BLaER1 (cell line): ENCODE results near the gene SLC5A11.
A peak's percentile ranks its signal among the peaks of the same experiment; 100 is the strongest.

Experiments
- H3K27ac ChIP-seq: shearing (Covaris generic); formaldehyde crosslinking; 2 replicates; pipeline ENCODE4 v1.8.1; 2022
- H3K27me3 ChIP-seq: shearing (Covaris generic); formaldehyde crosslinking; 2 replicates; pipeline ENCODE4 v1.8.1; 2022
- H3K36me3 ChIP-seq: shearing (Covaris generic); formaldehyde crosslinking; 2 replicates; pipeline ENCODE4 v1.8.1; 2022
- H3K4me1 ChIP-seq: shearing (Covaris generic); formaldehyde crosslinking; 2 replicates; pipeline ENCODE4 v1.8.1; 2022
- H3K4me2 ChIP-seq: shearing (Covaris generic); formaldehyde crosslinking; 2 replicates; pipeline ENCODE4 v1.8.1; 2022
- H3K4me3 ChIP-seq: shearing (Covaris generic); formaldehyde crosslinking; 2 replicates; pipeline ENCODE4 v1.8.1; 2022
- H3K9ac ChIP-seq: shearing (Covaris generic); formaldehyde crosslinking; 2 replicates; pipeline ENCODE4 v1.8.1; 2022
- H3K9me3 ChIP-seq: shearing (Covaris generic); formaldehyde crosslinking; 2 replicates; pipeline ENCODE4 v1.8.1; 2022
- H4K20me1 ChIP-seq: shearing (Covaris generic); formaldehyde crosslinking; 2 replicates; pipeline ENCODE4 v1.8.1; 2022
- Cebpa-rat ChIP-seq: shearing (Covaris generic); IDR thresholded peaks from 2 replicates; pipeline ENCODE4 v1.8.1; 2022

The SLC5A11 gene

GRCh38 chr16:24917236-24917635, 71.5 kb downstream of the SLC5A11 start:
- H3K4me1 ChIP-seq = peaks cover 20% of the 10 kb centered on the region
- H3K4me2 ChIP-seq = no peak overlapping the region
- H3K36me3 ChIP-seq = peaks cover 65% of the 10 kb centered on the region
- H4K20me1 ChIP-seq = peaks cover 51% of the 10 kb centered on the region
- no peak for TF ChIP-seq Cebpa-rat
- H3K27ac ChIP-seq = no peak overlapping the region
- H3K9me3 ChIP-seq = no peaks in the 10 kb centered on the region
- H3K27me3 ChIP-seq = no peaks in the 10 kb centered on the region
- no peak overlapping the region for H3K4me3 ChIP-seq
- no peak overlapping the region for H3K9ac ChIP-seq

GRCh38 chr16:24917891-24918290, 72.1 kb downstream of the SLC5A11 start:
- no peak overlapping the region for H3K9ac ChIP-seq
- no peak overlapping the region for H3K4me3 ChIP-seq
- H3K4me2 ChIP-seq = no peak overlapping the region
- H4K20me1 ChIP-seq = peaks cover 58% of the 10 kb centered on the region
- no peaks in the 10 kb centered on the region for H3K27me3 ChIP-seq
- TF ChIP-seq Cebpa-rat = no peak
- no peak overlapping the region for H3K27ac ChIP-seq
- H3K36me3 ChIP-seq = peaks cover 72% of the 10 kb centered on the region
- peaks cover 20% of the 10 kb centered on the region for H3K4me1 ChIP-seq
- no peaks in the 10 kb centered on the region for H3K9me3 ChIP-seq

DNA sequence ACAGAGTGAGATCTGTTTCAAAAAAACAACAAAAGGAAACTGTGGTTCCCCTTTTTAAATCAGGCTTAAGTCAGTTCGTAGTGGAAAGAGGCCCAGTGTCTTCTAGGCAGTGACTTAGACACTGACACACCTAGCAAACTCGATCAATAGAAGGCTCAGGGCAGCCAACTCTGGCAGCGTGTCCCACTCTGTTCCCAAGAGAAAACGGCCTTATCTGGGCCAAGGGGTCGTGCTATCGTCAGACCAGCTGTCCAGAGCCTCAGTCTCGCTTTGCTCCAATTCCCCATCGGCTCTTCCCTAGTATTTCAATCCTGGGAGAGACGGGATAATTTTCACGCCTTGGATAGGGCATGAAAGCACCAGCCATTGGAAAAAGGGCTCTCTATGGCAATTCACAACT, 72.9 kb downstream of the SLC5A11 start:
- H3K9ac ChIP-seq = no peak overlapping the region
- H3K4me3 ChIP-seq = no peak overlapping the region
- peaks cover 65% of the 10 kb centered on the region for H4K20me1 ChIP-seq
- H3K4me1 ChIP-seq = peaks cover 20% of the 10 kb centered on the region
- no peaks in the 10 kb centered on the region for H3K9me3 ChIP-seq
- no peak overlapping the region for H3K4me2 ChIP-seq
- H3K27me3 ChIP-seq = no peaks in the 10 kb centered on the region
- no peak overlapping the region for H3K27ac ChIP-seq
- no peak for TF ChIP-seq Cebpa-rat
- H3K36me3 ChIP-seq = peaks cover 79% of the 10 kb centered on the region

GRCh38 chr16:24919536-24919935, 73.8 kb downstream of the SLC5A11 start:
- Histone ChIP-seq H3K4me2 (no peak overlapping the region), H3K36me3 (peaks cover 87% of the 10 kb centered on the region), H3K27me3 (no peaks in the 10 kb centered on the region), H3K27ac (no peak overlapping the region), H4K20me1 (peaks cover 70% of the 10 kb centered on the region), H3K4me1 (peaks cover 20% of the 10 kb centered on the region), H3K4me3 (no peak overlapping the region), H3K9me3 (no peaks in the 10 kb centered on the region), H3K9ac (no peak overlapping the region)
- no peak for TF ChIP-seq Cebpa-rat

GRCh38 chr16:24920568-24920967, 74.8 kb downstream of the SLC5A11 start:
- H4K20me1 ChIP-seq = peaks cover 67% of the 10 kb centered on the region
- no peak for TF ChIP-seq Cebpa-rat
- no peak overlapping the region; the same call in 1 of the 2 replicates for H3K27ac ChIP-seq
- H3K9me3 ChIP-seq = no peaks in the 10 kb centered on the region
- peaks cover 20% of the 10 kb centered on the region for H3K4me1 ChIP-seq
- H3K27me3 ChIP-seq = no peaks in the 10 kb centered on the region
- H3K4me3 ChIP-seq = no peak overlapping the region
- H3K4me2 ChIP-seq = peak overlapping the region; percentile 1; the same call in 1 of the 2 replicates
- no peak overlapping the region for H3K9ac ChIP-seq
- peaks cover 91% of the 10 kb centered on the region for H3K36me3 ChIP-seq

- Histone ChIP-seq H3K36me3 (peaks cover 93% of the 10 kb centered on the region), H3K4me1 (peaks cover 20% of the 10 kb centered on the region), H3K9me3 (no peaks in the 10 kb centered on the region), H4K20me1 (peaks cover 63% of the 10 kb centered on the region), H3K9ac (no peak overlapping the region), H3K27me3 (no peaks in the 10 kb centered on the region), H3K27ac (no peak overlapping the region), H3K4me2 (peak overlapping the region; percentile 1; the same call in 1 of the 2 replicates), H3K4me3 (no peak overlapping the region)
- no peak for TF ChIP-seq Cebpa-rat
Observed at GRCh38 chr16:24921229-24921628, 75.5 kb downstream of the SLC5A11 start.

DNA sequence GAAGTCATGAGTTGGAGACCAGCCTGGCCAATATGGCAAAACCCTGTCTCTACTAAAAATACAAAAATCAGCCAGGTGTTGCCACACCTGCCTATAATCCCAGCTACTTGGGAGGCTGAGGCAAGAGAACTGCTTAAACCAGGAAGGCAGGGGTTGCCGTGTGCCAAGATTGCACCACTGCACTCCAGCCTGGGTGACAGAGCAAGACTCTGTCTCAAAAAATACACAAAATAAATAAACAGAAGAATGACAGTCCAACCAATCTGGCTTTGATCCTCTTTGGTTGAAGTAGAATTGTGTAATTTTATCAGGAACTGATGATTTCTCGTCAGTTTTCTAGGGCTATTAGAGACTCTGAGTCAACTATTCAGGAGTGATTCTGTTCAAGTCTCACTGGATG, 79.4 kb downstream of the SLC5A11 start:
- Histone ChIP-seq H3K4me1 (peaks cover 13% of the 10 kb centered on the region), H3K27ac (no peak overlapping the region), H3K4me2 (no peak overlapping the region), H3K4me3 (no peak overlapping the region), H3K27me3 (no peaks in the 10 kb centered on the region), H4K20me1 (peaks cover 70% of the 10 kb centered on the region), H3K36me3 (peaks cover 98% of the 10 kb centered on the region), H3K9me3 (no peaks in the 10 kb centered on the region), H3K9ac (no peak overlapping the region)
- no peak for TF ChIP-seq Cebpa-rat

GRCh38 chr16:24929409-24929808, 83.6 kb downstream of the SLC5A11 start:
- Histone ChIP-seq H3K4me3 (no peak overlapping the region), H3K27me3 (no peaks in the 10 kb centered on the region), H3K4me2 (no peak overlapping the region), H3K9ac (no peak overlapping the region), H3K9me3 (no peaks in the 10 kb centered on the region), H3K27ac (no peak overlapping the region), H4K20me1 (peaks cover 41% of the 10 kb centered on the region), H3K36me3 (peaks cover 100% of the 10 kb centered on the region), H3K4me1 (no peaks in the 10 kb centered on the region)
- TF ChIP-seq Cebpa-rat = no peak

GRCh38 chr16:24930440-24930839, 84.7 kb downstream of the SLC5A11 start:
- no peak overlapping the region for H3K9ac ChIP-seq
- H3K36me3 ChIP-seq = peaks cover 100% of the 10 kb centered on the region
- peaks cover 41% of the 10 kb centered on the region for H4K20me1 ChIP-seq
- no peaks in the 10 kb centered on the region for H3K4me1 ChIP-seq
- no peak for TF ChIP-seq Cebpa-rat
- no peaks in the 10 kb centered on the region for H3K9me3 ChIP-seq
- H3K27ac ChIP-seq = no peak overlapping the region
- H3K4me2 ChIP-seq = no peak overlapping the region
- no peaks in the 10 kb centered on the region for H3K27me3 ChIP-seq
- no peak overlapping the region for H3K4me3 ChIP-seq

- no peaks in the 10 kb centered on the region for H3K9me3 ChIP-seq
- H3K27me3 ChIP-seq = no peaks in the 10 kb centered on the region
- H3K4me1 ChIP-seq = no peaks in the 10 kb centered on the region
- TF ChIP-seq Cebpa-rat = no peak
- peaks cover 100% of the 10 kb centered on the region for H3K36me3 ChIP-seq
- no peak overlapping the region for H3K4me3 ChIP-seq
- H3K9ac ChIP-seq = no peak overlapping the region
- no peak overlapping the region for H3K27ac ChIP-seq
- H3K4me2 ChIP-seq = no peak overlapping the region
- peaks cover 41% of the 10 kb centered on the region for H4K20me1 ChIP-seq
Observed at GRCh38 chr16:24931091-24931490, 85.3 kb downstream of the SLC5A11 start.

DNA sequence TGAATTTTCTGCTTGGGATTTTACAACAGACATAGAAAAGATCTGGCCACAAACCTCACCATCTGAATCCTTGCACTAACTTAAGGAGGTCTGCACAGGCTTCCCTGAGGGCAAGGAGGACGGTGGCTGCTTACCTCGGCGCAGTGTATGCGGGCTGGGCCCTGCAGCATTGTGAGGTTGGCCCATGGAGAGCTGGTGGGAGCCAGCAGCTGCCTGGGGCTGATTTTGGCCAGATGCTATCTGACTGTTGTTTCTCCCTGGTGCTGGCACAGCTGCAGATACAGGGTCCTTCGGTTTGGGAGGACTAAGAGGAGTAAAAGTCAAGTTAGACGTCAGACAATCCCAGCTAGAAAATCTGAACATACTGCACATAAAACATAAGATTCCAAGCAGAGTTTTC, 89.6 kb downstream of the SLC5A11 start:
- Histone ChIP-seq H3K4me2 (no peak overlapping the region), H3K36me3 (peaks cover 100% of the 10 kb centered on the region), H3K9ac (no peak overlapping the region), H3K9me3 (no peaks in the 10 kb centered on the region), H3K27me3 (no peaks in the 10 kb centered on the region), H3K4me1 (no peaks in the 10 kb centered on the region), H4K20me1 (peaks cover 9% of the 10 kb centered on the region; the same call in 1 of the 2 replicates), H3K4me3 (no peak overlapping the region), H3K27ac (no peak overlapping the region)
- no peak for TF ChIP-seq Cebpa-rat
